HUDEP-2 (cell line): ENCODE measurements around the gene EYA2.
A peak's percentile ranks its signal among the peaks of the same experiment; 100 is the strongest.

Source experiments
- DNase-seq, 76 experiments: peaks; one replicate each; lab custom pipeline; 2025; ENCODE audit not compliant: unreplicated experiment in 76 of 76; lab: John Stamatoyannopoulos, UW

Gene EYA2

DNA sequence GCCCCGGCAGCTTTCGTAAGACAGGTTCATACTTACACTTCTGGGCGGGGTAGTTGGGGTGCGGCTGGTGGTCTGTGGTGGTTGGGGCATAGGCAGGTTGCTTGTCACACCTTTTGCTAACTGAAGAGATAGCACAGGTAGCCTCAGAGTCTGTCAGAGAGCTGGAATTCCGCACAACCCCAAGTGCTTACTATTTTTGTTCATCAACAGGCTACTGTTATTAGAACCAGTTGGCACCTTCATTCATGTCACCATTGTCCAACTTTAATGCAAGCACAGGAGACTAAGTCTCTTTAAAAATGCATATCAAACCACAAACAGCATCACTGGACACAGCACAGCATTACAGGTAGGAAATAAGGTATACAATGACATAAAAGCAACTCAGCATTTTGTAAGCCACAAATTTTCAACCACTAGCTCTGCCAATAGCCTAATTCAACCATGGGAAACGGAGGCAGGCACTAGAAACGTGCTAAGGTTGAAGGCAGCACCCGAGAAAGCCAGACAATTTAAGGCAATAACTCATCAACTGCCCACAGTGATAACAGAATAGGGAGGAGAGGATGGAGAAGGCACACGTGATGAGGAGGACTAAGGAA, 318.1 kb downstream of the EYA2 start:
- DNase-seq: no peak

DNA sequence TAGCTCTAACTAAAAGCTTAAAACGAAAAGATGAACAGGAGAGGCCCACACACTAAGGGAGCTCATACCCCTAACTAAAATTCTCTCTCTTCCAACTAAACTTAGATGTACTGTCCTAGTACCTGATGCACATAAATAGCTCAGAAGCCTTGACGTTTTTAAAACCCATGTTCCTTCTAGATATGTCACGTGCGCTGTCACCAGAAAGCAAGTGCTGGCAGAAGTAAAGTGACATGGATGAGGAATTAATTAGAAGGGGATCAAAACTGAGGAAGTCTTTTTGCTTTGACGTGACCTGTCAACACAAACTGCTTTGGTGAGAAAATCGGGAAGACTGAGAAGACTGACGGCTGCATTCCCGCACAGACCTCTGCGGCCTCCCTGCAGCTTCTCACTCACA, 319.3 kb downstream of the EYA2 start:
- DNase-seq: no peak

DNA sequence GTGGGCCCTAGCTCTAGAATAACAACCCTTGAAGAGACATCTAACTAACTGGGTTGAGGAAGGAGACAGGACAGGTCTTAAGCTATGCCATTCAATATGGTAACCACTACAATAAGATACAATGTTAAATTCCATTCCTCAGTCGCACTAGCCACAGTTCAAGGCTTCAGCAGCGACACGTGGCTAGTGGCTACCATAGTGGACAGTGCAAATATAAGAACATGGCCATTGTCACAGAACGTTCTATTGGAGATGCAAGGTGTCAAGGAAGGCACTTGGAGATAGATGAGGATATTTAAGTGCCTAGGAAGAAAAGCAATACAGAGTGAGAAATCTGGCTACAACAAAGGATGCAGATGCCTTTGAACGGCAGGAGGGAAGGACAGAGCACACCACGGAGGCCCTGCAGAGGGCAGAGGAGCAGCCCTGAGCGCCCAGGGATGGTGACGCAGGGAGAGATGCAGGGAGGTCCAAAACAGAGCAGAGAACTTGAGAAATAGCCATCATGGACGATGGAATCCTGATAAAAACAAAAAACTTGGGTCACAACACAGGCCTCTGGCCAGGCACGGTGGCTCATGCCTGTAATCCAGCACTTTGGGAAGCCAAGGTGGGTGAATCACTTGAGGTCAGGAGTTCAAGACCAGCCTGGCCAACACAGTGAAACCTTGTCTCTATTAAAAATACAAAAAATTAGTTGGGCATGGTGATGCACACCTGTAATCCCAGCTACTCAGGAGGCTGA, 321.2 kb downstream of the EYA2 start:
- no peak for DNase-seq

DNA sequence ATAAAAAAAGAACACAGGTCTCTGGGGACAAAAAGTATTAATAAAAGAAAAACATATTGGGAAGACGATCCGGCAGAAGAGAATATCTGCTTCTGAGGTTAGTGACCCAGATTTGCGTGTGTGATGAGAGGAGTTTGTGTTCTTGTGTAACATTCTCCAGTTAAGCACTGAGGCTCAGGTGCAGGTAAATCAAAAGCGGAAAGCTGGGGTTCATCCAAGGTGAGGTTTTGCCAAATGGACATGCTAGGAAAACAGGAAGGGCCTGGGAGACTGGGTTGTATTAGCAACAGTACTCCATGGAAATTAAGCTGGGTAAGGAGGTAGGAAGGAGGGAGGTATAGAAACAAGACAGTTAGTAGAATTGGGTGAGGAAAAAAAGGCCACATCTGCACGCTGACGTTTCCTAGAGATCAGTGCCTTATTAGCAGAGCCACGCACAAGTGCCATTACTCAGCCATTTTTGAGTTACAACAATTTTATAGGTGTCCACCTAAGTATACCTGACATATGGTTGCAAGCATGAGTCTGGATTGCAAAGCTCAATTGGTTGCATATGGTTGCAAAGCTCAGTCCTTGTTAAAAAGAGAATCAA, 322.3 kb downstream of the EYA2 start:
- DNase-seq: no peak

DNA sequence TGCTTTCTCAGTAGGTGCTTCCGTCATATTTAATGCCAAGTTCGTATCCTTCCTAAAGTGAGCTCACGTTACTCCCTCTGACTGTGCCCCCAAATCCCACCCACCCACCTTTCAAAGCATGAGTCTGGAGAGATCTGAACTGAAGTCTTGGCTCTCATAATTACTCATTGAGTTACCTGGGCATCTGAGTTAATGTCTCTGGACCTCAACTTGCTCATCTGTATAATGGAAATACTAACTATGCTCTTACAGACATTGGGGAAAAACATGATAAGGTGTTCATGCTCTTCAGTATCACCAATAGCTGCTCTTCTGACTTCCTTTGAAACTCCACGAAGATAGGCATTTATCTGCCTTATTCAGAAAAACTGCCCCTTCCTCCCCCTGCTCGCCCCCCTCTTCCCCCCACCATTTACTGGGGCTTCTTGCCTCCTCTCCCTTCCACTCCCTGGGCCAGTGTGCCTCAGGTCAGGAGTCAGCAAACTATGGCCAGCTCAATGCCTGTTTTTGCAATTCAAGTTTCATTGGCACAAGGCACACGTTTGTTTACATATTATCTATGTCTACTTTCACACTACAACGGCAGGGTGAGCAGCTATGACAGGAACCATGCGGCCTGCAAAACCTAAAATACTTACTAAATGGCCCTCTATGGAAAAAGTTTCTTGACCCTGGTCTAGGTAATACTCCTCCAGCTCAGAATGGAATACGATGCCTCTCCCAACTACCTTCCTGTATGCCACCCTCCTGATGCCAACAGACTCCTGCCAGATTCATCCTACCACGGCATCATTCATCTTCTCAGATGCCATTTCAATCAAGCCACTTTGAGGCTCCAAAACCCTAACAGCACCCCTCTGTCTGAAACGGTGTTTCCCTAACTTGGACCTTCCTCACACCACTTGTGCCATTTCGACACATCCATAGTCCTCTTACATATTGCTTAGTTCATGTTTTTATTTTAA, 323.1 kb downstream of the EYA2 start:
- DNase-seq: no peak

DNA sequence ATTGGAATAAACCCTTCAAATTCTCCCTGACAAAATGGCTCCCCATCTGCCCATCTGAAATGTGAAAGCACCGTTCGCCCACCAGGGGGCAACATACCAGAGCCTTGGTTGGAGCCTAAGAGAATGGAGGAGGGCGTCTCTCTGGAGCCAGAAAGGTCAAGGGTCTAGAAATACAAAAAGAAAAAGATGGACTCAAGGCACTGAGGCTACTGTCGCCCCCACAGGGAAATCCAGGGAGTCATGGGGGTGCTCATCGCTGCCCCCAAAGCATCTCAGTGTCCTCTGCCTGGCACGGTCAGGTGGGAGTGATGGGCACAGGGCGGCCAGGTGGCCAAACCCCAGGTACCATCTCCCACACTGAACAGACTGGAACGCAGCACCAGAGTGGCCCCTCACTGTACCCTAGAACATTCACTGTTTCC, 325.5 kb downstream of the EYA2 start:
- peak in 46 of 76 experiments; percentile 2 to 60 (median 22) for DNase-seq

DNA sequence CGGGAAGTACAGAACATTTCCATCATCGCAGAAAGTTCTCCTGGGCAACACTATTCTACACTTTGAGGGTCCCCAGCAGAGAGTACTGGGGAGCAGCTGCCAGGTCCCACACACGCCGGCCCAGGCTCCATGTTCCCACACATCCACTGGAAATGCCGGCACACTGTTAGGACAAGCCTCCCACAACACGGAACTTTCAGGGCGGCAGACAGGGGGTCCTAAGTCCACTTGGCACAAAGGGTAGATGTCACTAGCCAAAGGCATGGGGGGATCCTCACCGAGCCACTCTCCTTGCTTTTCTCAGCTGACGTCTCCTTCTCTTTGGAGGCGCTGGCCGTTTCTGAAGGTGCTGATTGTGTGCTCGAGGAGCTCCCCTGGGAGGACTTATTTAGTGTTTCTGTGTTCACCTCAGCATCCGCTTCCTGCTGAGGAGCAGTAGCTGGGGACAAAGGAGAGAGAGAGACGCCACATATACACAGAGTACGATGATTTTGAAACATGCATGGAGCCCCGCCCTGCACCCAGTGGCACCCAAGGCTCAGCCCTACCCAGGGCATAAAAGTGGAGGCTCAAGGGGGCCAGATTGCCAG, 326.5 kb downstream of the EYA2 start:
- DNase-seq: no peak

DNA sequence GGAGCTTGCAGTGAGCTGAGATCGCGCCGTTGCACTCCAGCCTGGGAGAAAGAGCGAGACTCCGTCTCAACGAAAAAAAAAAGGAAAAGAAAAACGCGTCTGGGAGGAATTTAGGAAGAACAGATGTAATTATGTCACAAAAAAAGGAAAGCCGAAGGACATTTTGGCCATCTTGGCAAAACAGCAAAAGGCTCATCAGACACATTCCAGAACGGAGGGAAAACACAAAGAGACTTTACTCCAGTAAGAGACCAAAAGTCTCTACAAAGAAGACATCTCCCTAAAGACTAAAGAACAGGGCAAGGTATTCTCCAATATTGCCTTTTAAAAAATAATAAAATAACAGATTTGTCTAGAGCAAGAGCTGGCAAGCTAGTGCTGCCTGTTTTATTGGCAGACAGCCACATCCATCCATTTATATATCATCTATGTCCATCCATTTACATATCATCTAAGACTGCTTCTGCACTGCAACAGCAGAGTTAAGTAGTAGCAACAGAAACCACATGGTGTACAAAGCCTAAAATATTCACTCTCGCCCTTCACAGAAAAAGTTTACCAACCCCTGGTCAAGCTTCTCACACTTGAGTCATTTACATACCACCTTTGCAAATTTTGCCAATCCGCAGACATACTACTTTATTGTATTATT, 328.0 kb downstream of the EYA2 start:
- DNase-seq: no peak

DNA sequence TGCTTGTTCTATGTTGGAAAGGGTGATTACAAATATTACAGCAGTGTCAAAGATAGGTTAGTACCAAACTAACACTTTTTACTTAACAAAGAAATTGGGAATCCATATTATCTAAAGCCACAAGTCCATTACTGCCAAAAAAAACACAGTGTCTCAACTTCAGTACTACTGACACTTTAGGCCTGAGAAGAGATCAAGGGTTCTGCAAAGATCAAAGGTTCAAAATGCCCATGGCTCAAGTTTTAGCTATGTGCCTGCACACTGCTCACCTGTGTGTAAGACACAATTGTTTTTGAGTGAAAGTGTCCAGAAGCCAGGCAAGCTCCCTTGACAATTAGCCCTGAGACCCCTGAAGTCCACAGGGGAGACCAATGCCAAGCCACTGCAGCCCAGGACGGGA, 329.3 kb downstream of the EYA2 start:
- DNase-seq: no peak

DNA sequence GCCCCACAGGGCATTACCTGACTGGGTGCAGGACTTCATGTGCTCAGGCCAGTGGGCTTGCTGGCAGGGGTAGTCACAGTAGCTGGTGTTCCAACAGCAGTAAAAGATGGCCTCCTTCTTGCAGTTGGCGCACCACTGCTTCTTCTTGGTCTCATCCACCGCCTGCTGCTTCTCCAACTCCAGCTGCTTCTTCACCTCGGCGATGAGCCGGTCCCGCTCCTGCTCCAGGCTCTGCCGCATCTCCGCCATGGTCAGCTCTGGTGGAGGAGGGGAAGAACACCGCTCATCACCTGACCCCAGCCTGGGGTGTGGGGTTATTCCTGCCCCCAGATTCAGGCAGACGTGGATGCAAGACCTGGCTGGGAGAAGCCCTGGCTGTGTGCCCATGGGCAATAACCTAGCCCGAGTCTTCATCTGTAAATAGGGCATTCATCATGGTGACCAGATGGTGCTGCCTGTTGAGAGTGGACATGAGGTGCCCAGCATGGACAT, 329.7 kb downstream of the EYA2 start:
- no peak for DNase-seq

DNA sequence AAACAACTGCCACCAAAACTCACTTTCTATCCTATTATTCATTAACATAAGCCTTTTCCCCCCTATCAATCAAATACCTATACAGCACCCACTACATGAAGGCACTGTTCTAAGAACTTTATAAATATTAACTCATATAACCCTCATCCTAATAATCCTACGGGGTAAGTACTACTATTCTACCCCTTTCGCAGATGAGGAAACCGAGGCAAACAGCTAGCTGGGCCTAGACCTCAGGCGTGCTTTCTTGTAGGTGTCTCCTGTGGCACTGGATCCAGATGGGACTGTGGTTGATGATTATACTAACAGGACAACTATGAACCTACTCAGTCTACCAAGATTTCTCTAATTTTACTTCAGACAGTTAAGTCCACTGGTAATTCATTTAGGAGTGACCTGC, 330.2 kb downstream of the EYA2 start:
- DNase-seq: no peak

DNA sequence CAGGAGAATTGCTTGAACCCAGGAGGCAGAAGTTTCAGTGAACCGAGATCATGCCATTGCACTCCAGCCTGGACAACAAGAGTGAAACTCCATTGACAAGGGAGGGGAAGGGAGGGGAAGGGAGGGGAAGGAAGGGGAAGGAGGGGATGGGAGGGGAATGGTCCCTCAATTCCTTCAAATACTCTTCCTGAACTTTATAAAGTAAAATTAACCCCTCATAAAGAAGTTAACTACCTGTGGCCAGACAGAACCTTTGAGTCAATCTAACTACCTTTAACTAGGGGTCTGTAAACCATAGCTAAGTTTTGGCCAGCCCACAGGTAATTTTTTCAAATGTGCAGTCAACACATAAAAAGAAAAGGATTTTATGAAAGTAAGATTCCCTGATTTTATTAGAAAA, 330.8 kb downstream of the EYA2 start:
- no peak for DNase-seq

DNA sequence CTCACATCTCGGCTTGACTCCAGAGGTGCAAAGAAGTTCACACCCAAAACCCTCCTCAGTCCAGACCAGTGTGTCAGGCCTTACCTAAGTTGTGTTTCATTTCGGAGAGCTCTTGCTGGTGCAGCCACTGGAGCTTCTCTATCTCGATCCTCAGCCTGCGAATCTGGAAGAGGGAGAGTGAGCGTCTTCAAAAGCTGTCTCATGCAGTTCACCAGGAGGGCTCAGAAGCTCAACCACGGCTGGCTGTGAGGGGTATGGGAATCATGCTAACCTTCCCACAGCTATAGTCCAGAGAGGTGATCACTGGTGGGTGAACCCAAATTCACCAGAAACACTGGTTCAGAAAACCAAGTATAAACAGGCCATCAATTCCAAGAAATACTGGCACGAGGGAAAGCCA, 332.5 kb downstream of the EYA2 start:
- DNase-seq: no peak

DNA sequence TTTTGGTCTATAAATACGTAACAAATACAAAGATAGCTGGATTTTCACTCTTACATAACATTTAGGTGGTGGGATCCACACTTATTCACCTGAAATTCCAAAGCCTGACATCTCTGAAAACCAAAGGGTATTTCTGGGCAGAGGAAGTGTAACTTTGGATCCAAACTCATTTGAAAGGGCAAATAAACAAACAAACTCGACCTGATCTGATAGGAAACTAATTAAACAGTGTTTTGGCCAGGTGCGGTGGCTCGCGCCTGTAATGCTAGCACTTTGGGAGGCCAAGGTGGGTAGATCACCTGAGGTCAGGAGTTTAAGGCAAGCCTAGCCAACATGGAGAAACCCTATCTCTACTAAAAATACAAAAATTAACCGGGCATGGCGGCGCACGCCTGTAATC, 332.9 kb downstream of the EYA2 start:
- DNase-seq: no peak

DNA sequence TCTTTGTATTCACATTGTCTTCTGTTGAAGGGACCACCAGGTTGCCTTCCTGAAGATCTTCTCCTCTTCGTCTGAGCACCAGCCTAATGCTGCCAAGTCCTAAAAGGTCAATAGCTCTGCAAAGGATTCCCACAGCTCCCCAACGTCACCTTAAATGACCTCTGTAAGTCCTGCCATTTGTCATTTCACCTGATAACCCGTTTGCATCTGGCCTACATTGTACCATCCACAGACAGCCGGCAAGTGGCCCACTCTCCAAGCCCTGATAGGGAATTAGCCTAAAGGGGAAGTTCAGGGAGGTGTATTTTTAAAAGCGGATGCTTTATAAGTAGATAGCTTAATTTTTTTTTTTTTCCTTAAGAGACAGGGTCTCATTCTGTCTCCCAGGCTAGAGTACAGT, 334.0 kb downstream of the EYA2 start:
- DNase-seq: no peak

DNA sequence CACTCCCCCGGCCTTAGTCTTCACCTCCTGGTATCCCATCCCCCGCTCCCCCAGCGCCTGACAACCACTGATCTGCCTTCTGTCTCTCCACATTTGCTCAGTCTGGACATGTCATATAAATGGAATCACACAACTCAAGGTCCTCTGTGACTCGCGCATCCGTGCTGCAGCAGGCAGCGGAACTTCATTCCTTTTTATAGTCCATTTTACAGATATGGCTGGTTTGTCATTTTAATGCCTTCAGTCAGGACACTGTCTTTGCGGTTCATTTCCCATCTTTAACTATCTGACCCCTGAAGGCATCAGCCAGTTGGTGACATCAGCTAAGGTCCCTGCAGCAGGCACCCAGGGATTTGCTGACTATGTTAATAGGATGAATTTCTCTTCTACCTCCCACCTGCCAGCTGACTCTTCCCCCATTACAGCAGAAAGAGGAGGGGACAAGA, 336.2 kb downstream of the EYA2 start:
- no peak for DNase-seq

DNA sequence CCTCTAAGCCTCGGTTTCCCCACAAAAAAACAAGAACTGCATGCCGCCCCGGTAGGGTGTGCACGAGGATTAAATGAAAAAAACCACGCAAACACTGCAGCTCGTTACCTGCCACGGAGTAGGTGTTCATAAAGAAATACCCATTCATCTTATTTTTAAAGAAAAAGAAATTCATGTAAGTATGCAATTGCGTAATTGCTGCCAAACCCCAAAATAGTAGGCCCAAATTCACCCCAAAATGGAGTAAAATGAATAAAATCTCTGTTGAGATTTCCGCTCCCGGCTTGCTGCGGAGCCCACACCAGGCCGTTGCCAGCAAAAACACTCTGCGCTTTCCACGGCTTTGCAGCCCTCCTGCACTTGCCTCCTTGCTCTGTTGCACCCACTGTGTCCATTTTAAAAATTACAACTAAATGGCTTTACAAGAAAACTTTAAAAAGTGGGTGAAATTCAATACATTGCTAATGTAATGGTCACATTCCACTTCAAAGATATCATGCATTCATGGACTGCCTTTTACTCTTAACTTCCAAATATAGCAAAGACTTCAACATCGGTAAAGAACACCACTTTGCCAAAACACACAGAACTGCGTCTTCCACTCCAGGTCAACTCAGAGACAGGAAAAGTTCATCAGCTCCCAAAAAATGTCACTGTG, 336.9 kb downstream of the EYA2 start:
- DNase-seq: no peak

DNA sequence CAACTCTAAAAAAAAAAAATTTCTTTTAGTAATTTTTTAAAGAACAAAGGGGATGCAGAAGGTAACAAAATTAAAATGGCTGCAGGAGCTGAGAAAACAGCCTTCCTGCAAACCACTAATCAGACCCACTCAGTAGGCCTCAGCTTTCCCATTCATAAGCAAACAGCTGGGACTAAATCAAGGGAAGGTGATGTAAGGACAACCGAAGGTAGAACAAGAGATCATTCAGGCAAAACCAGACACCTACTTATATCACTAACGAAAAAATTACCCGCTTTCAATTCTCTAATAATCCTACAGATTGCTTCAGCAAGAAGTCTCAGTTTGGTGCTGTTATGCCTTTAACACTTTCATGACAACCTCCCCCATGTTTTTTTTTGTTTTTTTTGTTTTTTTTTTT, 337.9 kb downstream of the EYA2 start:
- no peak for DNase-seq

DNA sequence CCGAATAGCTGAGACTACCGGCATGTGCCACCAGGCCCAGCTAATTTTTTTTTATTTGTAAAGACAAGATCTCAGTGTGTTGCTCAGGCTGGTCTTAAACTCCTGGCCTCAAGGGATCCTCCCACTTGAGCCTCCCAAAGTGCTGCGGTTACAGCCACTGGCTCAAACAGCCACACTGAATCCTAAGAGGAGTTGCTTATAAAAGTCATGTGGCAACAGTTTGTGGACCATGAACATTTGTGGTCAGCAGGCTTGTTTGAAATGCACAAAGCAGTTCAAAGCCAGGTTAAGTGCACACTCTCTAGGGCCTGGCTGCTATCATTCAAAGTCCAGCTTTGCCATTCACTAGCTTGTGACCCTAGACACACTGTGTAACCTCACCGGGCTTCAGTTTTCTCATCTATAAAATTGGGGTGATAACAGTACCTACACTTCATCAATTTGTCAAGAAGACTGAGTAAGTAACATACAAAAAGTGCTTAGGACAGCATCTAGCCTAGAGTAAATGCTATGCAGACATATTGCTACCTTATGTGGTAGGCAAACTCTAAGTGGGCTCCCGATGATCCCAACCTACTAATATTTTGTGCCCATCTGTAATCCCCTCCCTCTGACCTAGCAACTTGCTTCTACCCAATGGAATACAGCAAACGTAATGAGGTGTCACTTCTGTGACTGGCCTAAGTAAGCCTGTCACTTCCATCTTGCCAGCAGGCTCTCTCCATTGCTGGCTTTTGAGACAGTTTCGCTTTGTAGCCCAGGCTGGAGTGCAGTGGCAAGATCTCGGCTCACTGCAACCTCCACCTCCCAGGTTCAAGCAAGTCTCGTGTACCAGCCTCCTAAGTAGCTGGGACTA, 338.9 kb downstream of the EYA2 start:
- no peak for DNase-seq
